GM13977 (cell line): Measurements from ENCODE around the gene TMEM37.

Experiments
- DNase-seq: peaks from one replicate; pipeline ENCODE4 v3.0.0; 2012; ENCODE audit warnings: low spot score
- CTCF ChIP-seq: IDR thresholded peaks from 2 replicates; pipeline ENCODE4 v1.5.1; 2012; ENCODE audit warnings: mild to moderate bottlenecking, control low read depth; ENCODE audit not compliant: insufficient read depth; ENCODE audit errors: extremely low read depth, missing control alignments
- in situ Hi-C: fragments of 300-500 bp; cut with MboI; formaldehyde crosslinking; loops from one replicate; pipeline ENCODE4 v1.12.0; 2022; ENCODE audit warnings: low sequenced_read_pairs, low pct_unique_long_range_greater_than_20kb, mixed read lengths, inconsistent platforms; ENCODE audit not compliant: unreplicated experiment

TMEM37 gene

GRCh38 chr2:119469131-119469530 lies 37.5 kb downstream of the TMEM37 start:
- in situ Hi-C loops: no loop called here
- DNase-seq: no peak
- no peak for TF ChIP-seq CTCF

GRCh38 chr2:119469661-119470297 lies 38.1 kb downstream of the TMEM37 start:
- in situ Hi-C loops: loop anchor here (10.0 kb wide), 1 partner anchor 55 kb away; no protein-coding TSS in a partner anchor
- no peak for DNase-seq
- no peak for TF ChIP-seq CTCF

- no peak for TF ChIP-seq CTCF
Measured at GRCh38 chr2:119472749-119473148, 41.1 kb downstream of the TMEM37 start.

GRCh38 chr2:119473621-119474370 lies 42.1 kb downstream of the TMEM37 start:
- no peak for TF ChIP-seq CTCF
- DNase-seq: no peak
- in situ Hi-C loops: loop anchor here (10.0 kb wide), 1 partner anchor 59 kb away; no protein-coding TSS in a partner anchor

More at GRCh38 chr2:119472749-119473148, 41.1 kb downstream of the TMEM37 start:
- in situ Hi-C loops: loop anchor here (10.0 kb wide), 1 partner anchor 58 kb away; no protein-coding TSS in a partner anchor
- DNase-seq: no peak

- no peak for DNase-seq
- in situ Hi-C loops: loop anchor here (10.0 kb wide), 1 partner anchor 60 kb away; no protein-coding TSS in a partner anchor
- TF ChIP-seq CTCF: no peak
Measured at GRCh38 chr2:119474371-119475224, 42.9 kb downstream of the TMEM37 start.

- TF ChIP-seq CTCF: no peak
- DNase-seq: no peak
- in situ Hi-C loops: loop anchor here (10.0 kb wide), 1 partner anchor 61 kb away; no protein-coding TSS in a partner anchor
Measured at GRCh38 chr2:119475225-119475856, 43.7 kb downstream of the TMEM37 start.
